ENCODE data around the gene FRMD8. TPM values are rescaled to one million over a fixed set of nuclear protein-coding genes. Genes with fewer than 3 reads are reported as not detected.

FRMD8 gene
- total and polyA plus RNA-seq, 2 experiments from 2014 or later: 7.0 to 35.4 TPM

DNA sequence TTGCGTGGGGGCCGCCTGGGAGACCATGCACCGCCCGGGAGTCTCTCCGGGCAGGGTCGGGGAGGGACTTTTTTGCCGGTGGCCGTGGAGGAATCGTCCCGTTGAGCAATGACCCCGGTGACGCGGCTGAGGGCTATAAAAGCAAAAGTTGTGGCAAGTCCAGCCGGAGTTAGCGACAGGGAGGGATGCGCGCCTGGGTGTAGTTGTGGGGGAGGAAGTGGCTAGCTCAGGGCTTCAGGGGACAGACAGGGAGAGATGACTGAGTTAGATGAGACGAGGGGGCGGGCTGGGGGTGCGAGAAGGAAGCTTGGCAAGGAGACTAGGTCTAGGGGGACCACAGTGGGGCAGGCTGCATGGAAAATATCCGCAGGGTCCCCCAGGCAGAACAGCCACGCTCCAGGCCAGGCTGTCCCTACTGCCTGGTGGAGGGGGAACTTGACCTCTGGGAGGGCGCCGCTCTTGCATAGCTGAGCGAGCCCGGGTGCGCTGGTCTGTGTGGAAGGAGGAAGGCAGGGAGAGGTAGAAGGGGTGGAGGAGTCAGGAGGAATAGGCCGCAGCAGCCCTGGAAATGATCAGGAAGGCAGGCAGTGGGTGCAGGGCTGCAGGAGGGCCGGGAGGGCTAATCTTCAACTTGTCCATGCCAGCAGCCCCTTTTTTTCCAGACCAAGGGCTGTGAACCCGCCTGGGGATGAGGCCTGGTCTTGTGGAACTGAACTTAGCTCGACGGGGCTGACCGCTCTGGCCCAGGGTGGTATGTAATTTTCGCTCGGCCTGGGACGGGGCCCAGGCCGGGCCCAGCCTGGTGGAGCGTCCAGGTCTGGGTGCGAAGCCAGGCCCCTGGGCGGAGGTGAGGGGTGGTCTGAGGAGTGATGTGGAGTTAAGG, 36.4 kb downstream of the FRMD8 start, which contains the start of gene NEAT1 (continued):
- TF ChIP-seq, protein P1, sequence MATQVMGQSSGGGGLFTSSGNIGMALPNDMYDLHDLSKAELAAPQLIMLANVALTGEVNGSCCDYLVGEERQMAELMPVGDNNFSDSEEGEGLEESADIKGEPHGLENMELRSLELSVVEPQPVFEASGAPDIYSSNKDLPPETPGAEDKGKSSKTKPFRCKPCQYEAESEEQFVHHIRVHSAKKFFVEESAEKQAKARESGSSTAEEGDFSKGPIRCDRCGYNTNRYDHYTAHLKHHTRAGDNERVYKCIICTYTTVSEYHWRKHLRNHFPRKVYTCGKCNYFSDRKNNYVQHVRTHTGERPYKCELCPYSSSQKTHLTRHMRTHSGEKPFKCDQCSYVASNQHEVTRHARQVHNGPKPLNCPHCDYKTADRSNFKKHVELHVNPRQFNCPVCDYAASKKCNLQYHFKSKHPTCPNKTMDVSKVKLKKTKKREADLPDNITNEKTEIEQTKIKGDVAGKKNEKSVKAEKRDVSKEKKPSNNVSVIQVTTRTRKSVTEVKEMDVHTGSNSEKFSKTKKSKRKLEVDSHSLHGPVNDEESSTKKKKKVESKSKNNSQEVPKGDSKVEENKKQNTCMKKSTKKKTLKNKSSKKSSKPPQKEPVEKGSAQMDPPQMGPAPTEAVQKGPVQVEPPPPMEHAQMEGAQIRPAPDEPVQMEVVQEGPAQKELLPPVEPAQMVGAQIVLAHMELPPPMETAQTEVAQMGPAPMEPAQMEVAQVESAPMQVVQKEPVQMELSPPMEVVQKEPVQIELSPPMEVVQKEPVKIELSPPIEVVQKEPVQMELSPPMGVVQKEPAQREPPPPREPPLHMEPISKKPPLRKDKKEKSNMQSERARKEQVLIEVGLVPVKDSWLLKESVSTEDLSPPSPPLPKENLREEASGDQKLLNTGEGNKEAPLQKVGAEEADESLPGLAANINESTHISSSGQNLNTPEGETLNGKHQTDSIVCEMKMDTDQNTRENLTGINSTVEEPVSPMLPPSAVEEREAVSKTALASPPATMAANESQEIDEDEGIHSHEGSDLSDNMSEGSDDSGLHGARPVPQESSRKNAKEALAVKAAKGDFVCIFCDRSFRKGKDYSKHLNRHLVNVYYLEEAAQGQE (IDR thresholded peaks at IDR 0.05; ENCODE audit: unreplicated experiment): no peak
- TF ChIP-seq CREB1 (CRISPR knock-in tag; IDR thresholded peaks at IDR 0.05; ENCODE audit: low read depth): peak; percentile 81
- TF ChIP-seq POLR2AphosphoS5 (IDR thresholded peaks at IDR 0.05; ENCODE audit: low read depth): peak; percentile 90

DNA sequence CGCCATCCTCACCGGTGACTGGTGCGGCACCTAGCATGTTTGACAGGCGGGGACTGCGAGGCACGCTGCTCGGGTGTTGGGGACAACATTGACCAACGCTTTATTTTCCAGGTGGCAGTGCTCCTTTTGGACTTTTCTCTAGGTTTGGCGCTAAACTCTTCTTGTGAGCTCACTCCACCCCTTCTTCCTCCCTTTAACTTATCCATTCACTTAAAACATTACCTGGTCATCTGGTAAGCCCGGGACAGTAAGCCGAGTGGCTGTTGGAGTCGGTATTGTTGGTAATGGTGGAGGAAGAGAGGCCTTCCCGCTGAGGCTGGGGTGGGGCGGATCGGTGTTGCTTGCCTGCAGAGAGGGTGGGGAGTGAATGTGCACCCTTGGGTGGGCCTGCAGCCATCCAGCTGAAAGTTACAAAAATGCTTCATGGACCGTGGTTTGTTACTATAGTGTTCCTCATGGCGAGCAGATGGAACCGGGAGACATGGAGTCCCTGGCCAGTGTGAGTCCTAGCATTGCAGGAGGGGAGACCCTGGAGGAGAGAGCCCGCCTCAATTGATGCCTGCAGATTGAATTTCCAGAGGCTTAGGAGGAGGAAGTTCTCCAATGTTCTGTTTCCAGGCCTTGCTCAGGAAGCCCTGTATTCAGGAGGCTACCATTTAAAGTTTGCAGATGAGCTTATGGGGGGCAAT, 37.2 kb downstream of the FRMD8 start:
- Histone ChIP-seq H3F3A (replicated peaks; ENCODE audit: low read depth) (peaks cover 32% of the 10 kb centered on the region), H4K20me1 (replicated peaks; ENCODE audit: insufficient read depth) (no peaks in the 10 kb centered on the region), H3K27ac (ENCODE audit: low read depth) (no peak overlapping the region), H3K79me2 (replicated peaks; ENCODE audit: insufficient read depth) (peaks cover 35% of the 10 kb centered on the region), H3K27me3 (ENCODE audit: insufficient read depth) (no peaks in the 10 kb centered on the region), H3K4me2 (peak overlapping the region; percentile 98), H3K4me1 (ENCODE audit: insufficient read depth) (peaks cover 81% of the 10 kb centered on the region), H3K36me3 (ENCODE audit: insufficient read depth) (no peaks in the 10 kb centered on the region), H3K4me3 (peak overlapping the region; percentile 84), H3K9me2 (ENCODE audit: insufficient read depth) (no peaks in the 10 kb centered on the region), H2AFZ (no peak overlapping the region)
- H3K4me3 Mint-ChIP-seq: peak overlapping the region; percentile 73
- H3K27me3 Mint-ChIP-seq (ENCODE audit: insufficient read depth, low read depth, poor library complexity): peaks cover 29% of the 10 kb centered on the region
- H3K4me1 Mint-ChIP-seq: peaks cover 84% of the 10 kb centered on the region
- DNase-seq (ENCODE audit: low spot score): no peak
- no peaks in the 10 kb centered on the region for H3K36me3 Mint-ChIP-seq (ENCODE audit: low read depth)
- H3K27ac Mint-ChIP-seq: no peak overlapping the region
- no peak for ATAC-seq
- H3K9me3 Mint-ChIP-seq: no peaks in the 10 kb centered on the region; the same call in 2 of the 3 replicates
- TF ChIP-seq NANOG (IDR thresholded peaks at IDR 0.05; ENCODE audit: borderline replicate concordance): no peak
- TF ChIP-seq, protein P1 (IDR thresholded peaks at IDR 0.05; ENCODE audit: unreplicated experiment): no peak
- TF ChIP-seq, protein P2, sequence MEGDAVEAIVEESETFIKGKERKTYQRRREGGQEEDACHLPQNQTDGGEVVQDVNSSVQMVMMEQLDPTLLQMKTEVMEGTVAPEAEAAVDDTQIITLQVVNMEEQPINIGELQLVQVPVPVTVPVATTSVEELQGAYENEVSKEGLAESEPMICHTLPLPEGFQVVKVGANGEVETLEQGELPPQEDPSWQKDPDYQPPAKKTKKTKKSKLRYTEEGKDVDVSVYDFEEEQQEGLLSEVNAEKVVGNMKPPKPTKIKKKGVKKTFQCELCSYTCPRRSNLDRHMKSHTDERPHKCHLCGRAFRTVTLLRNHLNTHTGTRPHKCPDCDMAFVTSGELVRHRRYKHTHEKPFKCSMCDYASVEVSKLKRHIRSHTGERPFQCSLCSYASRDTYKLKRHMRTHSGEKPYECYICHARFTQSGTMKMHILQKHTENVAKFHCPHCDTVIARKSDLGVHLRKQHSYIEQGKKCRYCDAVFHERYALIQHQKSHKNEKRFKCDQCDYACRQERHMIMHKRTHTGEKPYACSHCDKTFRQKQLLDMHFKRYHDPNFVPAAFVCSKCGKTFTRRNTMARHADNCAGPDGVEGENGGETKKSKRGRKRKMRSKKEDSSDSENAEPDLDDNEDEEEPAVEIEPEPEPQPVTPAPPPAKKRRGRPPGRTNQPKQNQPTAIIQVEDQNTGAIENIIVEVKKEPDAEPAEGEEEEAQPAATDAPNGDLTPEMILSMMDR (conservative IDR thresholded peaks at IDR 0.05; ENCODE audit: low read depth in 2 of 2): no peak
- TF ChIP-seq POLR2AphosphoS5 (IDR thresholded peaks at IDR 0.05; ENCODE audit: low read depth): no peak
- no peak for TF ChIP-seq EZH2 (IDR thresholded peaks at IDR 0.05; ENCODE audit: low read depth, unreplicated experiment)
- no peak for TF ChIP-seq ZNF331 (CRISPR knock-in tag; IDR thresholded peaks at IDR 0.05; ENCODE audit: low read depth)
